HAP-1 (cell line): Measurements from ENCODE around the gene SLC4A2.
A peak's percentile ranks its signal among the peaks of the same experiment; 100 is the strongest.

Source experiments
- DNase-seq, 2 experiments: peaks; one replicate each; pipeline ENCODE4 v3.0.0-alpha.2; 2016 to 2020; ENCODE audit warnings: low spot score in 2 of 2
- H3K27me3 ChIP-seq: fragments of 250-450 bp; sonication (Bioruptor Pico); 2 replicates; pipeline ENCODE4 v1.5.1; 2020; ENCODE audit warnings: low read depth, mild to moderate bottlenecking, moderate library complexity
- H3K36me3 ChIP-seq: fragments of 250-450 bp; sonication (Bioruptor Pico); replicated peaks from 2 replicates; pipeline ENCODE4 v1.5.1; 2020; ENCODE audit warnings: mild to moderate bottlenecking
- H3K4me1 ChIP-seq: fragments of 250-450 bp; sonication (Bioruptor Pico); 2 replicates; pipeline ENCODE4 v1.5.1; 2020; ENCODE audit warnings: mild to moderate bottlenecking
- H3K4me3 ChIP-seq: fragments of 250-450 bp; sonication (Bioruptor Pico); 2 replicates; pipeline ENCODE4 v1.5.1; 2020; ENCODE audit warnings: mild to moderate bottlenecking, moderate library complexity
- H3K9me3 ChIP-seq: fragments of 250-450 bp; sonication (Bioruptor Pico); 2 replicates; pipeline ENCODE4 v1.5.1; 2020; ENCODE audit warnings: mild to moderate bottlenecking, moderate library complexity
- in situ Hi-C: fragments of 300-500 bp; cut with MboI; formaldehyde crosslinking; loops from 3 replicates; pipeline ENCODE4 v1.14.3; 2020; ENCODE audit warnings: low sequenced_read_pairs, inconsistent platforms, mixed read lengths

SLC4A2 gene

DNA sequence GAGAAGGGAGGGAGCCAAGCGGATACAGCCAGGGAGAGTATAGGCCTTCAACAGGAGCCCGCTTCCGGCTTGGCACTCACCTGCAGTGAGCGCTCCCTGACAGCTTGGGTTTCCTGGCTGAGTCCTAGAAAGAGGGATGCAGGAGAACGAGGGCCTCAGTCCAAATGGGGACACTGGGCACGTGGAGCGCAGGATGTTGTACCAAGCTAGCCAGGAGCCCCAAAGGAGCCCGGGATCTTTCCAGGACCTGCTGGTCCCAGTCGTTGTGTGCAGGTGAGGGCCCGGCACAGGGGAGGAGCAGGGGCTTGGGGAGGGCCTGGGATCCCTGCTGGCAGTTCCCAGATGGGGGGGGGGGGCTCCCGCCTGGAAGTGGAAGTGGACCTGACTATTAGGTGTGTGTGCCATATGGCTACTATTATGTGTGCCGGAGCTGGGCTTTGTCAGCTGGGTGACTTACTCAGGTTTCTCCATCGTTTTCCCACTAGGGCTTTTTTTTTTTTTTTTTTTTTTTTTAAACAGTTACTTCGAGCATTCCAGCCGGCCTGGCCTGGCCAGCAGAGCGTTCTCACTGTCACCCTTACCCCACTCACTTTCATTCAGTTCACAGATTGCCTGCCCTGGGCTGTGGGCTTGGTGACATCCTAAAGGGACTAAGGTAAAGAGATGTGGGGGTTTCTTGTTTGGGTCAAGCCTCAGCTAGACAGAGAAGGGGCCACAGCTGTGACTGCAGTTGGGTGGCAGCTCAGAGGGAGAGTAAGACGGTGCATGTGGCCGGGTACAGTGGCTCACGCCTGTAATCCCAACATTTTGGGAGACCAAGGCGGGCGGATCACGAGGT, 30.7 kb downstream of the SLC4A2 start:
- H3K9me3 ChIP-seq: no peaks in the 10 kb centered on the region
- DNase-seq: no peak
- no peak overlapping the region for H3K4me3 ChIP-seq
- in situ Hi-C loops: no loop called here
- peaks cover 19% of the 10 kb centered on the region for H3K4me1 ChIP-seq
- H3K27me3 ChIP-seq: no peaks in the 10 kb centered on the region
- peaks cover 34% of the 10 kb centered on the region for H3K36me3 ChIP-seq

DNA sequence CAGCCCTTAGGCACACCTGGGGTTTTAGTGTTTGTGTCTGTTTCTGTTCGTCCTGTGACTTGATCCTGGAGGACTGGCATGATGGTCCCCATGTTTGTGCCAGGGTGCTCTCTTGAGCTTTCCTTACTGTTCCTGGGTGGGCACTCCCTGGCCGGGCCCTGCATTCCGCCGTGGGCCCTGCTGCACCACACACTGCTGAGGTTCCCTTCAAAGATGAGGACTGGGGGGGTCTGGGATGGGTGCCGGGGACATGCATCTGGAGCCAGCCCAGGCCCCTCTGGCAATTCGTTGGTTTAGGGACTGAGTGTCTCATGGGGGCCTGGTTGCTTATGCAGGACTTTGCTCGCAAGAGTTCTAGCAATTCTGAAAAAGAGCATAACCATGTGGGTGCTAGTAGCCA, 31.6 kb downstream of the SLC4A2 start:
- Histone ChIP-seq H3K36me3 (peaks cover 37% of the 10 kb centered on the region), H3K4me1 (peaks cover 14% of the 10 kb centered on the region)
- in situ Hi-C loops: no loop called here

DNA sequence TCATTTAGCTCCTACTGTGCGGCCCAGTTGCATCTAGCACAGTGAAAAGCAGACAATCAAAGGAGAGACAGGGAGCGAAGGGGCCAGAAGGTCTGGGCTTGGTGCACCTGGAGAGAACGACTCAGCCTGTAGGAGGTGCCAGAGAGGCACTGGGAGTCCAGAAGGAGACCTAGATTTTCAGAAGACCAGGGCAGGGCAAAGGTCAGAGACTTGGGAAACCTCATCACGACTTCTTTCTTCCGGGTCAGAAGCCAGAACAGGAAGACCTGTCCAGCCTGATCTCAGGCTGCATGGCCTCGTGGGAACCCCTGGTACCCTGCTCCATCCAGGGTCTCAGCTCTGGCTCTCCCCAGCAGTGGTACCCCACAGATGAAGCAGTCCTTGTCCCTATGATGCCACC, 32.0 kb downstream of the SLC4A2 start:
- Histone ChIP-seq H3K9me3 (no peaks in the 10 kb centered on the region), H3K4me1 (peaks cover 14% of the 10 kb centered on the region), H3K27me3 (no peaks in the 10 kb centered on the region), H3K4me3 (no peak overlapping the region), H3K36me3 (peaks cover 39% of the 10 kb centered on the region)
- DNase-seq: peak in 1 of 2 experiments; percentile 64
- in situ Hi-C loops: no loop called here

More for the DNA sequence above, 31.6 kb downstream of the SLC4A2 start:
- Histone ChIP-seq H3K27me3 (no peaks in the 10 kb centered on the region), H3K9me3 (no peaks in the 10 kb centered on the region), H3K4me3 (no peak overlapping the region)
- no peak for DNase-seq

DNA sequence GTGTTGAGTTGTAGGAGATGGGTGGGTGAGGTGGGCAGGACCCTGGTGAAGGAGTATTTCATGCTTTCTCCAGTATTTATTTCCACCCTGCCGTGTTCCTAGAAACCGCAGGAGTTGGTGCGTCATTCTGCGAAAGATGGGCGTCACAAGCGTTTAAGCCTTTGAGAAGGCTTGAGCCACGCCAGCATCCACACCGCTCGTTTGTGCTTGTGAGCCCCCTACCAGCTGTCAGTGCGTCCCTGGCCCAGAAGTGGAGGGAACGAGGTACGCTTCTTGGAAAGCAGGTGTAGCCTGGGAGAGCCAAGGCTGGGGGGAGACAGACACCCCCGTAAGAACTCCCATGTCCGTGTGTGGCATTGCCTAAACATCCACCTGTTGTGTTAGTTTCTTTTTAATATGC, 32.6 kb downstream of the SLC4A2 start:
- in situ Hi-C loops: no loop called here
- Histone ChIP-seq H3K9me3 (no peaks in the 10 kb centered on the region), H3K4me1 (peaks cover 14% of the 10 kb centered on the region), H3K4me3 (no peak overlapping the region), H3K36me3 (peaks cover 41% of the 10 kb centered on the region), H3K27me3 (no peaks in the 10 kb centered on the region)
- no peak for DNase-seq

DNA sequence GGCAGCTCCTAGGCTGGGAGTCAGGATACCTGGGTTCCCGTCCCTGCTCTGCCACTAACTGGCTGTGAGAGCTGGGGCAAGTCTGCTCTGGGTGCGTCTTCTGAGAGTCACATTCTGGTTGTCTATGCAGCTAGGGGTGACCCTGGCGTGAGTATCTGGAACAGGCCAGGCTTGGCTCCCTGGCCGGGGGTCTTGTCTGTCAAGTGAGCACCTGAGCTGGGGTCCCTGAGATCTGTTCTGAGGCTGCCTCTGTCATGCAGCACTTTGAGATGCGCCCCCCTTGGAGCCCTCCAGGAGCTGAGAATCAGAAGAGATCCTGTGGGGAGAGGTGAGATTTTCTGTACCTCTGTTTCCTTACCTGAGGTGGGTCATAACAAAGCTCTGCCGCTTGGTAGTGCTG, 34.4 kb downstream of the SLC4A2 start:
- Histone ChIP-seq H3K9me3 (no peaks in the 10 kb centered on the region), H3K4me1 (peaks cover 5% of the 10 kb centered on the region), H3K36me3 (peaks cover 36% of the 10 kb centered on the region), H3K4me3 (no peak overlapping the region), H3K27me3 (no peaks in the 10 kb centered on the region)
- in situ Hi-C loops: no loop called here
- no peak for DNase-seq

DNA sequence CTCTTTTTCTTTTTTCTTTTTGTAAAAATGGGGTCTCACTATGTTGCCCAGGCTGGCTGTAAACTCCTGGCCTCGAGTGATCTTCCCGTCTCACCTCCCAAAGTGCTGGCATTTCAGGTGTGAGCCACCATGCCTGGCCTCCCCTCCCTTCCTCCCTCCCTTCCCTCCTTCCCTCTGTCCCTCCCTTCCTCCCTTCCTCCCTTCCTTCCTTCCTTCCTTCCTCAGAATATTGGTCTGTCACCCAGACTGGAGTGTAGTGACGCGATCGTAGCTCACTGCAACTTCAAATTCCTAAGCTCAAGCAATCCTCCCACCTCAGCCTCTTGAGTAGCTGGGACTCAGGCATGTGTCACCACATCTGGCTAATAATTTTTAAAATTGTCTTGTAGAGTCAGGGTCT, 35.3 kb downstream of the SLC4A2 start:
- Histone ChIP-seq H3K4me3 (no peak overlapping the region), H3K27me3 (no peaks in the 10 kb centered on the region), H3K9me3 (no peaks in the 10 kb centered on the region), H3K36me3 (peaks cover 32% of the 10 kb centered on the region), H3K4me1 (no peaks in the 10 kb centered on the region; the same call in 1 of the 2 replicates)
- in situ Hi-C loops: no loop called here
- DNase-seq: no peak

DNA sequence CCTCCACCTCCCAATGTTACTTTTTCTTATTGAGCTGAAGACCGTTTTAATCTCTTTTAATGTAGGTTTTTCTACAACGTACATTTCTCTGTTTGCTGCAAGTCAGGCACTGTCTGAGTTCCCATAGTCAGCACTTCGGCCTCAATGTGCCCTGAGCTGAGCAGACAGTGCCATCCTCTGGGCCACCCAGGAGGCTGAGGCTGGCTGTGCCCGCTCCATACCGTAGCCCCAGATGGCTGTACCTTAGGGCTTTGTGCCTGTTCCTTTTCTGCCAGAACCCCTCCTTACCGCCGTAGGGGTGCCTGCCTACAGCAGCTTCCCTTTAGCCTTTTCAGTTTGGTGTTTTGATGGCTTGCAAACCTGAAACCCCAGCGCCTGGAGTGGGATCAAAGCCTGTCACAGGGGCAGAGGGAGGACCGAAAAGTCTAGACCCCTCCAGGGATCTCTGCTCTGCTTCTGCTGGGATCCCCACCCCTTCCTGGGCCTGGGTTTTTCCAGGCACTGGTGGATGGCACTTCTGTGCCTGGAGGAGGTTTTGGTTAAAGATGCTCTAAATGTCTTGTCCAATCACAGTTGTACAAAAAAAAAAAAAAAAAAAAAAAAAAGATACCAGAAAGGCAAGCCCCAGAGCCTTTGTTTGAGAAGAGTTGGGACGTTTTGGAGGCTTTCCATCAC, 35.9 kb downstream of the SLC4A2 start:
- in situ Hi-C loops: no loop called here
- peaks cover 30% of the 10 kb centered on the region for H3K36me3 ChIP-seq

DNA sequence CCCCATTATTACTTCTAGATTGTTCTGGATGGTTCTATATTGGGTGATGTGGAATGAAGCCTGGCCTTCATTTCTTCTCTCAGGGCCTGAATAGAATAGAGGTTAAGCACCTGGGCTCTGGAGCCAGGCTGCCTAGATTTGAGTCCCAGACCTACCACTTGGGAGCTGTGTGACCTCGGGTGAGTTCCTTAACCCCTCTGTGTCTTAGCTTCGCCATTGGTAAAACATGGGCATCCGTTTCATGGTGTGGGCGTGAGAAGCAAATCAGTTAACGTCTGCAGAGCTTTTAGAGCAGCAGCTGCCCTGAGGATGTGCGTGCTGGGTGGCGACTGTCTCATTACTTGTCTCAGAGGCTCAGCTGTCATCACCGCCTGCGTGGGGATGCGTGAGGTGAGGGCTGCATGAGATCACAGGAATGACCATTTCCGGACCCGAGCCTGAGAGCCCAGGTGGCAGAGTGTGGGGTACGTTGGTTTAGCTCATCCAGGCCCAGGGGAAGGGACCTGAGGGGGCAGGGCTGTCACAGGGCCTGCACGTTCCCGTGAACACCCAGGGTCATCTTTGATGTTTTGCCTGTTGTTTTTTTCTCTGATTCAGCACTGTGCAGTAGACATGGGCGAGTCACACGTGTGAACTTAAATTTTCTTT, 36.6 kb downstream of the SLC4A2 start:
- Histone ChIP-seq H3K4me1 (no peaks in the 10 kb centered on the region), H3K27me3 (no peaks in the 10 kb centered on the region), H3K4me3 (no peak overlapping the region), H3K36me3 (peaks cover 34% of the 10 kb centered on the region), H3K9me3 (no peaks in the 10 kb centered on the region)
- in situ Hi-C loops: no loop called here
- DNase-seq: no peak

More for the DNA sequence above, 35.9 kb downstream of the SLC4A2 start:
- Histone ChIP-seq H3K27me3 (no peaks in the 10 kb centered on the region), H3K4me3 (no peak overlapping the region), H3K9me3 (no peaks in the 10 kb centered on the region), H3K4me1 (no peaks in the 10 kb centered on the region)
- DNase-seq: no peak

DNA sequence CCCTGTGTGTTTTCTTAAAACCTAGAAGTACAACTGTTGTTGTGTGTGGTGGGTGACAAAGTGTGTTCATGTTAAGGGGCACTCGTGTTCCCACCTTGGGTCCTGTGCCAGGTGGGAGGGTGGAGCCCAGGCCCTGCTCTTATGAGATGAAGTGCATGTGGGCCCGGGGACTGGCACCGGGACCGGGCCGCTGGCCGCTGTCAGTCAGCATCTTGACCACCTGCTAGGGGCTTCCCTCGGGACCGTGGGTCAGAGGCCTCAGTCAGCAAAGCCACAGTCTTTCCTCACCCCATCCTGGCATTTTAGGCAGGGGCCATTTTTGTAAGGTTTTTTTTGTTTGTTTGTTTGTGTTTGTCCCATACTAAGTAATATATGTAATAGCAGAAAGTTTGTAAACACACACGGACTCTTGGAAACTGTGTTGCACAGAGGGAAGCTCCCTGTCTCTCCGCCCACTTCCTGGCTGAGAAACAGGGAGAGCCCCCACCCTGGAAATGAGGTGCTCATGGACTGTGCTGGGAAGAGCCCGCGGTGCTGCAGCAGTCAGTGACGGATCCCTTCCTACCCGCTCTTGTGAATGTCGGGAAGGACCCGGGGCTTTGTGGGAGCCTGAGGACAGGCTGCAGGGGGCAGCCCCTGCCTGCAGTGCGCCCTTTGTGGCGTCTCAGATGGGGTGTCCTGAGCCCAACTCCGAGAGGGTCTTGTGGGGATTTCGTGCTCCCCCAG, 40.3 kb downstream of the SLC4A2 start:
- Histone ChIP-seq H3K27me3 (no peaks in the 10 kb centered on the region), H3K4me3 (no peak overlapping the region), H3K9me3 (no peaks in the 10 kb centered on the region), H3K36me3 (peaks cover 26% of the 10 kb centered on the region), H3K4me1 (peaks cover 18% of the 10 kb centered on the region)
- in situ Hi-C loops: no loop called here
- DNase-seq: no peak

DNA sequence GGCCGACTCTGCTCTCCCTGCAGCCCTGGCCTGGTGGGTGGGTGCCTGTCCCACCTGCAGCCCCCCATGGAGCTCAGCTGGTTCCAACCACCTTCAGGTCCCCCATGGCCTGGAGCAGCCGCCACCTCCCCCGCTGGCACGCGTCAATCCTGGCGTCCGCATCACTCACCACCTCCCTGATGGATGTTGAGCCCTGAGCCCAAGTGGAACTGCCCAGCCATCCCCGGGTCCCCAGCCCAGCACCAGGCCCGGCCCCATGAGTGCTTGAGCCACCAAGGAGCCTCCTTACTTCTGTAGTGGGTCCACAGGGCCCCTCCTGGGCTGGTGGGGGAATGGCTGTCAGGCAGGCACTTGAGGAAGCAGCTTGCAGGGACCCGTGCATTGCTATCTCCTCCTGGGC, 41.5 kb downstream of the SLC4A2 start:
- in situ Hi-C loops: no loop called here
- H3K4me3 ChIP-seq: no peak overlapping the region
- H3K27me3 ChIP-seq: no peaks in the 10 kb centered on the region
- no peaks in the 10 kb centered on the region for H3K9me3 ChIP-seq
- peaks cover 24% of the 10 kb centered on the region for H3K36me3 ChIP-seq
- DNase-seq: no peak
- H3K4me1 ChIP-seq: peaks cover 18% of the 10 kb centered on the region

DNA sequence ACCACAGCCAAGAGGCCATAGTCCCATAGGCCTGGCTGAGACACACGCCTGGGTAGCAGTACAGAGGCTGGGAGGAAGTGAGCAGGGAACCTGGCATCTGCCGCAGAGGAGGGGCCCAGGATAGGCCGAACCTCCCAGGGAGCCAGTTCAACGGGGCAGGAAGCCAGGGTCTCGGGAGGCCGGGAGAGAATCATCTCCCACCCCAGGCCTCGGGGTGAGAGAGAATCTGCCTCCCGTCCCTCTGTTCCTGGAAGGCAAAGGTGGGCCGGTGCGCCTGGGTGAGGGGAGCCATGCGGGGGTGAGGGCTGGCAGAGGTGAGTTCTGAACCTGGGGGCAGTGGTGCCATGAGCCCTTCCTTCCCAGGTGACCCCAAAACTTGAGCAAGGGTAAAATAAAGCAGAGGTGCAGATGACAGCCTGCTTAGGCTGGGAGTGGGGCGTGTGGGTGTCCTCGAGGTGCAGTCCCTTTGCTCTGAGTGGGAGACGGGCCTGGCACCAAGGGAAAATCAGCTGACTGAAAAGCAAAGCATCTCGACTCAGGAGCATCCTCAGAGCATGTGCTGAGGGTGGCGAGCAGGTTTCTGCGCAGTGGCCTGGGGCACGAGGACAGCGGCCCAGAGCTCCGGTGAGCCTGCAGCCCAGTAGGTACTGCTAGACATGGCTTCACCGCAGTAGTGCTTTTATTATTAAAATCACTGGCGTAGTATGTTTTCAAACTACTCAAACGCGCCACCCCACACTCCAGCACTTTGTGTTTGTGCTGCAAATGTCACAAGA, 42.4 kb downstream of the SLC4A2 start:
- peaks cover 21% of the 10 kb centered on the region for H3K36me3 ChIP-seq
- H3K4me1 ChIP-seq: peaks cover 18% of the 10 kb centered on the region
- no peaks in the 10 kb centered on the region for H3K9me3 ChIP-seq
- no peak for DNase-seq
- H3K27me3 ChIP-seq: no peaks in the 10 kb centered on the region
- in situ Hi-C loops: no loop called here
- no peak overlapping the region for H3K4me3 ChIP-seq

DNA sequence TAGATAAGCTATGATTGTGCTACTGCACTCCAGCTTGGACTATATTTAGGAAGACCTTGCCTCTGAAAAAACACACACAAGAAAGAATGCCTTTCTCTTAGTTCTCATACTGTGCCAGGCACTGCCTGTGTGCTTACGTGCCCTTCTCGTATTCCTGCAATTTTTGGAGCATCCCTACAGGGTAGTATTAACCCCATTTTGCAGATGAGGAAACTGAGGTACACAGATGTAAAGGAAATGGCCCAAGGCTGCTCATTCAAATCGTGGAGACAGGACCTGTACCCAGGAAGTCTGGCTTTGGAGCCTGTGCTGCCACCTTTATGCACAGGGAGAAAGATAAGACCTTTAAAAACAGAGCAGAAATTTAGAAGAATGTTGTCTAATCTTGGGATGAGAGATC, 43.6 kb downstream of the SLC4A2 start:
- H3K36me3 ChIP-seq: peaks cover 21% of the 10 kb centered on the region
- peaks cover 18% of the 10 kb centered on the region for H3K4me1 ChIP-seq
- H3K4me3 ChIP-seq: no peak overlapping the region
- in situ Hi-C loops: no loop called here
- no peak for DNase-seq
- H3K9me3 ChIP-seq: no peaks in the 10 kb centered on the region
- no peaks in the 10 kb centered on the region for H3K27me3 ChIP-seq

DNA sequence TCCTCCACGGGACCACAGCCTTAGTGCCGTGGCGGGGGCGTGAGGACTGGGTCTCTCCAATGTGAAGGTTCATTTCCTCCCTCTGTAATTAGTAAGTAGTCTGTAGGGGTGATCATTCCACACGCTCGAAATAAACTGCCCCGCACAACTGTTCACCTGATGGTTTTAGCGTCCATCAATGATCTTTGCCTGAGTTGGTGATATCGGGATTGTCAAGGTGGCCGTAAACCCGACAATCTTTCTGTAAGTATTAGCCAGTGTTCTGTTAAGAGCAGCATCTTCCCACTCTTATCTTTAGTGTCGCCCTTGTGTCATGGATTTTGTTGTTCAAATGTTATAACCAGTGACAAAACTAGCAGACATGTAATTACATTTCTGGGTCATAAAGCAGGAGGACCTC, 44.6 kb downstream of the SLC4A2 start:
- Histone ChIP-seq H3K4me1 (peaks cover 18% of the 10 kb centered on the region), H3K4me3 (no peak overlapping the region), H3K27me3 (no peaks in the 10 kb centered on the region), H3K36me3 (peaks cover 21% of the 10 kb centered on the region), H3K9me3 (no peaks in the 10 kb centered on the region)
- DNase-seq: no peak
- in situ Hi-C loops: no loop called here
